ENCODE results near the gene ZNF574. TPM values are rescaled to one million over a fixed set of nuclear protein-coding genes. Genes with fewer than 3 reads are reported as not detected.
A peak's percentile ranks its signal among the peaks of the same experiment; 100 is the strongest.

The ZNF574 gene
- total RNA-seq, 4 donors from 2014 or later, result 16.0 to 22.8 (median 21.1) TPM

GRCh38 chr19:42076380-42076944 is 496 bp downstream of the ZNF574 start:
- no peak for DNase-seq
- Histone ChIP-seq H3K4me1 (peaks cover 15 to 21% of the 10 kb centered on the region in 2 donors), H3K9me3 (no peaks in the 10 kb centered on the region), H3K27ac (peak overlapping the region; percentile 41 to 98 (median 64)), H3K27me3 (no peaks in the 10 kb centered on the region), H3K36me3 (peaks cover 28 to 31% of the 10 kb centered on the region in 2 donors), H3K4me3 (replicated peaks in 1 of 3) (peak overlapping the region; percentile 37 to 89 (median 75))
- TF ChIP-seq CTCF (IDR thresholded peaks at IDR 0.05) (no peak), POLR2A (IDR thresholded peaks at IDR 0.05) (no peak)
- 1% methylated on average over 13 to 15 of the region's 33 CpGs for WGBS, 2 donors
- intact Hi-C loops (cut with DNase I), result no loop called here

GRCh38 chr19:42078058-42078457 is 2.1 kb downstream of the ZNF574 start:
- no peak overlapping the region for H3K4me3 ChIP-seq (replicated peaks in 1 of 3)
- H3K36me3 ChIP-seq, result peaks cover 32 to 36% of the 10 kb centered on the region in 2 donors
- no peak overlapping the region for H3K27ac ChIP-seq
- 95% methylated on average over 1 of the region's 1 CpG for WGBS, 2 donors
- TF ChIP-seq POLR2A (IDR thresholded peaks at IDR 0.05) (no peak), CTCF (IDR thresholded peaks at IDR 0.05) (no peak)
- H3K27me3 ChIP-seq, result no peaks in the 10 kb centered on the region
- intact Hi-C loops (cut with DNase I), result no loop called here
- no peak for DNase-seq
- H3K9me3 ChIP-seq, result no peaks in the 10 kb centered on the region
- peaks cover 15 to 21% of the 10 kb centered on the region in 2 donors for H3K4me1 ChIP-seq

GRCh38 chr19:42078538-42079275 is 2.7 kb downstream of the ZNF574 start:
- DNase-seq, result no peak
- 84 to 85% methylated on average over 13 to 15 of the region's 15 CpGs for WGBS, 2 donors
- no peak overlapping the region for H3K4me3 ChIP-seq (replicated peaks in 1 of 3)
- TF ChIP-seq POLR2A (IDR thresholded peaks at IDR 0.05) (no peak), CTCF (IDR thresholded peaks at IDR 0.05) (no peak)
- peaks cover 32 to 36% of the 10 kb centered on the region in 2 donors for H3K36me3 ChIP-seq
- intact Hi-C loops (cut with DNase I), result no loop called here
- no peak overlapping the region for H3K27ac ChIP-seq
- no peaks in the 10 kb centered on the region for H3K27me3 ChIP-seq
- peaks cover 15 to 21% of the 10 kb centered on the region in 2 donors for H3K4me1 ChIP-seq
- no peaks in the 10 kb centered on the region for H3K9me3 ChIP-seq

GRCh38 chr19:42079276-42079669 is 3.3 kb downstream of the ZNF574 start:
- whole genome bisulfite sequencing, 2 donors, result 84 to 86% methylated on average over 10 to 13 of the region's 16 CpGs
- H3K4me1 ChIP-seq, result peaks cover 15 to 21% of the 10 kb centered on the region in 2 donors
- no peak for DNase-seq
- intact Hi-C loops (cut with DNase I), result no loop called here
- no peaks in the 10 kb centered on the region for H3K9me3 ChIP-seq
- no peak overlapping the region for H3K27ac ChIP-seq
- TF ChIP-seq POLR2A (IDR thresholded peaks at IDR 0.05) (no peak), CTCF (IDR thresholded peaks at IDR 0.05) (no peak)
- H3K4me3 ChIP-seq (replicated peaks in 1 of 3), result no peak overlapping the region
- no peaks in the 10 kb centered on the region for H3K27me3 ChIP-seq
- peaks cover 32 to 36% of the 10 kb centered on the region in 2 donors for H3K36me3 ChIP-seq
